Liver (tissue), 9 donors: Measurements from ENCODE around the gene HMGB2. TPM values are rescaled to one million over a fixed set of nuclear protein-coding genes. Genes with fewer than 3 reads are reported as not detected.

Experiments
- DNase-seq: peaks from one replicate; pipeline ENCODE4 v3.0.0-alpha.2; 2017; ENCODE audit warnings: low spot score
- H3K27ac ChIP-seq, 2 donors: one replicate each; pipeline ENCODE4 v1.7.0; 2013; ENCODE audit warnings: inconsistent platforms in 2 of 2, low read length in 2 of 2, control low read depth in 1 of 2, low read depth in 1 of 2, mild to moderate bottlenecking in 1 of 2
- H3K27me3 ChIP-seq, 4 donors: one replicate each; pipeline versions ENCODE4 v1.6.1 to v1.7.0; 2013; ENCODE audit warnings: low read length in 3 of 4, inconsistent platforms in 1 of 4, mild to moderate bottlenecking in 1 of 4, moderate library complexity in 1 of 4; ENCODE audit not compliant: control insufficient read depth in 4 of 4, insufficient read depth in 4 of 4
- H3K36me3 ChIP-seq, 4 donors: one replicate each; pipeline versions ENCODE4 v1.6.1 to v1.7.0; 2013; ENCODE audit warnings: low read length in 3 of 4, mild to moderate bottlenecking in 3 of 4, low read depth in 1 of 4, moderate library complexity in 1 of 4; ENCODE audit not compliant: control insufficient read depth in 4 of 4, insufficient read depth in 3 of 4
- H3K4me1 ChIP-seq, 4 donors: one replicate each; pipeline versions ENCODE4 v1.6.1 to v1.7.0; 2013; ENCODE audit warnings: low read length in 3 of 4, mild to moderate bottlenecking in 3 of 4, moderate library complexity in 1 of 4; ENCODE audit not compliant: control insufficient read depth in 4 of 4, insufficient read depth in 4 of 4
- H3K4me3 ChIP-seq, 3 donors: one replicate each; pipeline versions ENCODE4 v1.6.1 to v1.7.0; 2013; ENCODE audit warnings: low read length in 3 of 3, control low read depth in 1 of 3, low read depth in 1 of 3, mild to moderate bottlenecking in 1 of 3
- H3K9ac ChIP-seq, 2 donors: one replicate each; pipeline ENCODE4 v1.7.0; 2013; ENCODE audit warnings: low read length in 2 of 2, mild to moderate bottlenecking in 2 of 2, moderate library complexity in 2 of 2, control low read depth in 1 of 2, low read depth in 1 of 2
- H3K9me3 ChIP-seq, 4 donors: one replicate each; pipeline versions ENCODE4 v1.6.1 to v1.7.0; 2013; ENCODE audit warnings: low read length in 3 of 4; ENCODE audit not compliant: control insufficient read depth in 4 of 4
- EGR1 ChIP-seq, 2 donors: IDR thresholded peaks; 2 replicates each; pipeline ENCODE4 v1.6.1; 2016 to 2018; ENCODE audit warnings: antibody characterized with exemption in 2 of 2, low read depth in 2 of 2
- FOXA1 ChIP-seq: IDR thresholded peaks from 2 replicates; pipeline ENCODE4 v1.6.1; 2016; ENCODE audit warnings: antibody characterized with exemption
- FOXA2 ChIP-seq: IDR thresholded peaks from 2 replicates; pipeline ENCODE4 v1.6.1; 2016; ENCODE audit warnings: antibody characterized with exemption
- GABPA ChIP-seq, 2 donors: IDR thresholded peaks in 1 of 2; conservative IDR thresholded peaks in 1 of 2; 2 replicates each; pipeline ENCODE4 v1.6.1; 2016; ENCODE audit warnings: antibody characterized with exemption in 2 of 2, mild to moderate bottlenecking in 1 of 2, moderate library complexity in 1 of 2
- HNF4A ChIP-seq, 2 donors: conservative IDR thresholded peaks; 2 replicates each; pipeline ENCODE4 v1.6.1; 2016; ENCODE audit warnings: antibody characterized with exemption in 2 of 2, mild to moderate bottlenecking in 2 of 2
- HNF4G ChIP-seq: IDR thresholded peaks from 2 replicates; pipeline ENCODE4 v1.6.1; 2016; ENCODE audit warnings: antibody characterized with exemption
- JUND ChIP-seq, 2 donors: IDR thresholded peaks; 2 replicates each; pipeline ENCODE4 v1.6.1; 2016; ENCODE audit warnings: antibody characterized with exemption in 2 of 2
- MAX ChIP-seq: IDR thresholded peaks from 2 replicates; pipeline ENCODE4 v1.6.1; 2016; ENCODE audit warnings: antibody characterized with exemption
- NR2F2 ChIP-seq: IDR thresholded peaks from 2 replicates; pipeline ENCODE4 v1.6.1; 2016; ENCODE audit warnings: antibody characterized with exemption
- RAD21 ChIP-seq, 2 donors: IDR thresholded peaks; 2 replicates each; pipeline ENCODE4 v1.6.1; 2016; ENCODE audit warnings: antibody characterized with exemption in 2 of 2, mild to moderate bottlenecking in 2 of 2
- RXRA ChIP-seq, 2 donors: IDR thresholded peaks; 2 replicates each; pipeline ENCODE4 v1.6.1; 2017 to 2018; ENCODE audit warnings: antibody characterized with exemption in 2 of 2, mild to moderate bottlenecking in 1 of 2
- SP1 ChIP-seq: IDR thresholded peaks from 2 replicates; pipeline ENCODE4 v1.6.1; 2018; ENCODE audit warnings: antibody characterized with exemption, mild to moderate bottlenecking
- TAF1 ChIP-seq: conservative IDR thresholded peaks from 2 replicates; pipeline ENCODE4 v1.6.1; 2016; ENCODE audit warnings: antibody characterized with exemption, mild to moderate bottlenecking
- YY1 ChIP-seq: IDR thresholded peaks from 2 replicates; pipeline ENCODE4 v1.6.1; 2016; ENCODE audit warnings: antibody characterized with exemption, mild to moderate bottlenecking
- ZBTB33 ChIP-seq: IDR thresholded peaks from 2 replicates; pipeline ENCODE4 v1.6.1; 2016; ENCODE audit warnings: antibody characterized with exemption
- WGBS: extraction: QIAGEN DNeasy Blood & Tissue Kit; methylation state at CpG from one replicate; pipeline ENCODE4 v1.1.7; 2013; 5-methylcytosine and 5-hydroxymethylcytosine counted together
- polyA plus RNA-seq, 2 donors: library from polyadenylated mRNA; stranded (reverse) in 1 of 2; unstranded in 1 of 2; fragments of 200-250 nt in 1 of 2; fragments of >200 nt in 1 of 2; fragmentation: Nextera tagmentation in 1 of 2; extraction: Ambion mirVana in 1 of 2; gene quantifications; one replicate each; pipeline versions ENCODE4 v1.2.1 to v1.2.3, GENCODE V29; 2013 to 2015
- total RNA-seq, 2 donors: library from RNA; depleted of rRNA; stranded (reverse); fragments of >200 nt; gene quantifications; one replicate each; pipeline ENCODE4 v1.2.3, GENCODE V29; 2014
- TF ChIP-seq, protein P1 (sequence below): fragments of 150-350 bp; IDR thresholded peaks from 2 replicates; pipeline ENCODE4 v1.5.1; 2017; ENCODE audit warnings: improper control_type of control experiment, low read depth, low read length; ENCODE audit not compliant: missing input control
- TF ChIP-seq, protein P2 (sequence below): IDR thresholded peaks from 2 replicates; pipeline ENCODE4 v1.6.1; 2016; ENCODE audit warnings: antibody characterized with exemption, mild to moderate bottlenecking
- TF ChIP-seq, protein P3 (sequence below): IDR thresholded peaks from 2 replicates; pipeline ENCODE4 v1.6.1; 2016; ENCODE audit warnings: antibody characterized with exemption
- donor health status: healthy.
- donor health status: healthy.
- donor health status: healthy.
- donor health status: healthy.
- donor health status: healthy.

HMGB2 gene
- total and polyA plus RNA-seq, 4 donors, result 7.2 to 271 (median 16.9) TPM

GRCh38 chr4:173347467-173347866, 13.3 kb upstream of the HMGB2 start:
- Histone ChIP-seq H3K9me3 (no peaks in the 10 kb centered on the region), H3K4me3 (no peak overlapping the region), H3K27ac (no peak overlapping the region), H3K36me3 (no peaks in the 10 kb centered on the region), H3K27me3 (no peaks in the 10 kb centered on the region), H3K9ac (no peak overlapping the region), H3K4me1 (no peaks in the 10 kb centered on the region)
- DNase-seq, result no peak
- WGBS, result 98% methylated on average over 1 of the region's 1 CpG
- TF ChIP-seq MAX, result no peak

GRCh38 chr4:173346074-173346473, 11.9 kb upstream of the HMGB2 start:
- TF ChIP-seq HNF4G (no peak), YY1 (no peak), MAX (no peak), RXRA (IDR thresholded peaks at IDR 0.05) (no peak), FOXA1 (no peak), SP1 (no peak), EGR1 (IDR thresholded peaks at IDR 0.05; ENCODE audit: low read depth in 2 of 2) (no peak), FOXA2 (no peak), RAD21 (IDR thresholded peaks at IDR 0.05) (no peak), HNF4A (conservative IDR thresholded peaks at IDR 0.05) (no peak), GABPA (IDR thresholded peaks at IDR 0.05 in 1 of 2, conservative IDR thresholded peaks at IDR 0.05 in 1 of 2) (no peak), JUND (IDR thresholded peaks at IDR 0.05) (no peak), ZBTB33 (no peak), TAF1 (no peak), NR2F2 (no peak)
- TF ChIP-seq, protein P1, sequence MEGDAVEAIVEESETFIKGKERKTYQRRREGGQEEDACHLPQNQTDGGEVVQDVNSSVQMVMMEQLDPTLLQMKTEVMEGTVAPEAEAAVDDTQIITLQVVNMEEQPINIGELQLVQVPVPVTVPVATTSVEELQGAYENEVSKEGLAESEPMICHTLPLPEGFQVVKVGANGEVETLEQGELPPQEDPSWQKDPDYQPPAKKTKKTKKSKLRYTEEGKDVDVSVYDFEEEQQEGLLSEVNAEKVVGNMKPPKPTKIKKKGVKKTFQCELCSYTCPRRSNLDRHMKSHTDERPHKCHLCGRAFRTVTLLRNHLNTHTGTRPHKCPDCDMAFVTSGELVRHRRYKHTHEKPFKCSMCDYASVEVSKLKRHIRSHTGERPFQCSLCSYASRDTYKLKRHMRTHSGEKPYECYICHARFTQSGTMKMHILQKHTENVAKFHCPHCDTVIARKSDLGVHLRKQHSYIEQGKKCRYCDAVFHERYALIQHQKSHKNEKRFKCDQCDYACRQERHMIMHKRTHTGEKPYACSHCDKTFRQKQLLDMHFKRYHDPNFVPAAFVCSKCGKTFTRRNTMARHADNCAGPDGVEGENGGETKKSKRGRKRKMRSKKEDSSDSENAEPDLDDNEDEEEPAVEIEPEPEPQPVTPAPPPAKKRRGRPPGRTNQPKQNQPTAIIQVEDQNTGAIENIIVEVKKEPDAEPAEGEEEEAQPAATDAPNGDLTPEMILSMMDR, result no peak
- TF ChIP-seq, protein P2, sequence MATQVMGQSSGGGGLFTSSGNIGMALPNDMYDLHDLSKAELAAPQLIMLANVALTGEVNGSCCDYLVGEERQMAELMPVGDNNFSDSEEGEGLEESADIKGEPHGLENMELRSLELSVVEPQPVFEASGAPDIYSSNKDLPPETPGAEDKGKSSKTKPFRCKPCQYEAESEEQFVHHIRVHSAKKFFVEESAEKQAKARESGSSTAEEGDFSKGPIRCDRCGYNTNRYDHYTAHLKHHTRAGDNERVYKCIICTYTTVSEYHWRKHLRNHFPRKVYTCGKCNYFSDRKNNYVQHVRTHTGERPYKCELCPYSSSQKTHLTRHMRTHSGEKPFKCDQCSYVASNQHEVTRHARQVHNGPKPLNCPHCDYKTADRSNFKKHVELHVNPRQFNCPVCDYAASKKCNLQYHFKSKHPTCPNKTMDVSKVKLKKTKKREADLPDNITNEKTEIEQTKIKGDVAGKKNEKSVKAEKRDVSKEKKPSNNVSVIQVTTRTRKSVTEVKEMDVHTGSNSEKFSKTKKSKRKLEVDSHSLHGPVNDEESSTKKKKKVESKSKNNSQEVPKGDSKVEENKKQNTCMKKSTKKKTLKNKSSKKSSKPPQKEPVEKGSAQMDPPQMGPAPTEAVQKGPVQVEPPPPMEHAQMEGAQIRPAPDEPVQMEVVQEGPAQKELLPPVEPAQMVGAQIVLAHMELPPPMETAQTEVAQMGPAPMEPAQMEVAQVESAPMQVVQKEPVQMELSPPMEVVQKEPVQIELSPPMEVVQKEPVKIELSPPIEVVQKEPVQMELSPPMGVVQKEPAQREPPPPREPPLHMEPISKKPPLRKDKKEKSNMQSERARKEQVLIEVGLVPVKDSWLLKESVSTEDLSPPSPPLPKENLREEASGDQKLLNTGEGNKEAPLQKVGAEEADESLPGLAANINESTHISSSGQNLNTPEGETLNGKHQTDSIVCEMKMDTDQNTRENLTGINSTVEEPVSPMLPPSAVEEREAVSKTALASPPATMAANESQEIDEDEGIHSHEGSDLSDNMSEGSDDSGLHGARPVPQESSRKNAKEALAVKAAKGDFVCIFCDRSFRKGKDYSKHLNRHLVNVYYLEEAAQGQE, result no peak
- TF ChIP-seq, protein P3, sequence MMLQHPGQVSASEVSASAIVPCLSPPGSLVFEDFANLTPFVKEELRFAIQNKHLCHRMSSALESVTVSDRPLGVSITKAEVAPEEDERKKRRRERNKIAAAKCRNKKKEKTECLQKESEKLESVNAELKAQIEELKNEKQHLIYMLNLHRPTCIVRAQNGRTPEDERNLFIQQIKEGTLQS, result no peak
- no peaks in the 10 kb centered on the region for H3K36me3 ChIP-seq
- no peaks in the 10 kb centered on the region for H3K9me3 ChIP-seq
- DNase-seq, result no peak
- H3K4me3 ChIP-seq, result no peak overlapping the region
- no peaks in the 10 kb centered on the region for H3K27me3 ChIP-seq
- WGBS, result 90% methylated on average over 2 of the region's 2 CpGs
- no peak overlapping the region for H3K9ac ChIP-seq
- H3K27ac ChIP-seq, result no peak overlapping the region
- H3K4me1 ChIP-seq, result no peaks in the 10 kb centered on the region
